H1 (cell line): ENCODE results near the gene RNF187. TPM values are rescaled to one million over a fixed set of nuclear protein-coding genes. Genes with fewer than 3 reads are reported as not detected.

Experiments
- EZH2 ChIP-seq: fragments of 200-600 bp; sonication (generic); IDR thresholded peaks from 2 replicates; pipeline ENCODE4 v1.7.1; 2012; ENCODE audit warnings: low read depth, mild to moderate bottlenecking, moderate library complexity, low read length, inconsistent platforms; ENCODE audit not compliant: severe bottlenecking
- RNF2 ChIP-seq: fragments of 200-900, 300-1000 bp; sonication (generic); IDR thresholded peaks from 2 replicates; pipeline ENCODE4 v1.7.1; 2016; ENCODE audit warnings: borderline replicate concordance, low read depth, mild to moderate bottlenecking, antibody characterized with exemption, low read length; ENCODE audit not compliant: poor library complexity, severe bottlenecking; ENCODE audit errors: missing control alignments
- polyA plus RNA-seq, 7 experiments: library from polyadenylated mRNA; depleted of rRNA in 3 of 7; stranded (reverse) in 5 of 7; unstranded in 2 of 7; fragments of >200 nt in 5 of 7; fragments of 200-250 nt in 2 of 7; gene quantifications; 1 replicate in 5 of 7; 2 replicates in 1 of 7; 4 replicates in 1 of 7; pipeline versions ENCODE4 v1.2.1 to v1.2.3, GENCODE V29; 2011 to 2013; ENCODE audit warnings: missing spikeins in 2 of 7, mixed read lengths in 2 of 7
- total RNA-seq: library from RNA; stranded (reverse); fragmentation: NEBNext Ultra II Directional; extraction: Animal tissue kit (Norgen Biotek cat#: 25700); gene quantifications from 2 replicates; pipeline ENCODE4 v1.2.1, GENCODE V29; 2021
- TF ChIP-seq, protein P1 (sequence below): IDR thresholded peaks from 2 replicates; pipeline ENCODE4 v1.6.1; 2012; ENCODE audit warnings: low read length, inconsistent platforms

Gene RNF187
- total and polyA plus RNA-seq, 2 of the 8 experiments (the other 6 are each of a cell fraction or from before 2014, with no cell fraction given), result 47.0 to 113 TPM

DNA sequence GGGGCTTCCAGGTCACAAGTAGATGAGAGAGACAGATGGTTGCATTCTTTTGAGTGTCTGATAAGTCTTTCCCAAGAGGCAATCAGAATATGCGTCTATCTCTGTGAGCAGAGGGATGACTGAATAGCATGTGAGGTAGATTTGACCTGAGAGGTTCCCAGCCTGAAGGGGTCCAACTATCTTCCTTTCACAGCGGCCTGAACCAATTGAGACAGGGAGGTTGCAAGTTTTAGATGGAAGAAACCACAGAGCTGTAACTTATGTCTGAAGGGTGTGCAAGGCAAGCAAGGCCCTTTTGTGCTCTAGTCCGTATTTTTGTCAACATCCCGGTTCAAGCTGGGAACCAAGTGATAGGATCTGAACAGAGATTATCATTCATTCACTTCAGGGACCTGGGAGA lies 9.9 kb upstream of the RNF187 start (continued):
- TF ChIP-seq, protein P1, sequence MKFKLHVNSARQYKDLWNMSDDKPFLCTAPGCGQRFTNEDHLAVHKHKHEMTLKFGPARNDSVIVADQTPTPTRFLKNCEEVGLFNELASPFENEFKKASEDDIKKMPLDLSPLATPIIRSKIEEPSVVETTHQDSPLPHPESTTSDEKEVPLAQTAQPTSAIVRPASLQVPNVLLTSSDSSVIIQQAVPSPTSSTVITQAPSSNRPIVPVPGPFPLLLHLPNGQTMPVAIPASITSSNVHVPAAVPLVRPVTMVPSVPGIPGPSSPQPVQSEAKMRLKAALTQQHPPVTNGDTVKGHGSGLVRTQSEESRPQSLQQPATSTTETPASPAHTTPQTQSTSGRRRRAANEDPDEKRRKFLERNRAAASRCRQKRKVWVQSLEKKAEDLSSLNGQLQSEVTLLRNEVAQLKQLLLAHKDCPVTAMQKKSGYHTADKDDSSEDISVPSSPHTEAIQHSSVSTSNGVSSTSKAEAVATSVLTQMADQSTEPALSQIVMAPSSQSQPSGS, result no peak
- TF ChIP-seq RNF2 (no peak), EZH2 (no peak)
- TF ChIP-seq, all 59 proteins: peak for 0
